Stimulated activated CD8-positive, alpha-beta memory T cell treated with anti-CD3 and anti-CD28 coated beads, Interleukin-2, amount 100 ng/mL, for 1 hour (primary cell): ENCODE measurements around the gene LMOD2.

Experiments used
- DNase-seq, 2 donors: peaks; one replicate each; pipeline ENCODE4 v3.0.0-alpha.2; 2020; ENCODE audit warnings: low read depth in 2 of 2

LMOD2 gene

DNA sequence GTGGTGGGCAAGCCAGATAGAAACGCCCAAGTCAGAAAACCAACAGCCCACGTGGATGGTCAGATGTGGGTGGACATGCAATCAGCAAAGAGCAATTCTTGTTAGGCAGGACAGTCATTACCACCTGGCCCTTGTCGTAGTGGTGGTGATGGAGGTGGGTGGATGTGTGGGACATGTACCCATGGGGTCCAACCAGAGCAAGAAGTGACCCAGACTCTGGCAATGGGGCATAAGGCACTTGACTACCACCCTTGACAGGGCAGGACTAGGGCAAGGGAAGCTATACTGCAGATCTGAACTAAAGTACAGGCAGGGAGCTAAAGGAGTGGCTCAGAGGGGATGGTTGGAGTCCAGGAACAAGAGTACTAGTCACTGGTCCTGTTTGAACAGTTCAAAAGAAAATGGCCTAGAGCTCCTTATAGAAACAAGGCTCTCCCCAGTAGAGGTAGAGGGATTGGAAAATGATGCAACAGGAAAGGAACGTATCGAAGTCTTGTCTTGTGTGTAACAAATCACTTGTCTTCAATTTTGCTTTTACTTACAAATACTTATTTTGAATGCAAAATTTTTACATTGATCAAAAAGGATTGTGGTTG is 17.6 kb downstream of the LMOD2 start:
- DNase-seq, result no peak

DNA sequence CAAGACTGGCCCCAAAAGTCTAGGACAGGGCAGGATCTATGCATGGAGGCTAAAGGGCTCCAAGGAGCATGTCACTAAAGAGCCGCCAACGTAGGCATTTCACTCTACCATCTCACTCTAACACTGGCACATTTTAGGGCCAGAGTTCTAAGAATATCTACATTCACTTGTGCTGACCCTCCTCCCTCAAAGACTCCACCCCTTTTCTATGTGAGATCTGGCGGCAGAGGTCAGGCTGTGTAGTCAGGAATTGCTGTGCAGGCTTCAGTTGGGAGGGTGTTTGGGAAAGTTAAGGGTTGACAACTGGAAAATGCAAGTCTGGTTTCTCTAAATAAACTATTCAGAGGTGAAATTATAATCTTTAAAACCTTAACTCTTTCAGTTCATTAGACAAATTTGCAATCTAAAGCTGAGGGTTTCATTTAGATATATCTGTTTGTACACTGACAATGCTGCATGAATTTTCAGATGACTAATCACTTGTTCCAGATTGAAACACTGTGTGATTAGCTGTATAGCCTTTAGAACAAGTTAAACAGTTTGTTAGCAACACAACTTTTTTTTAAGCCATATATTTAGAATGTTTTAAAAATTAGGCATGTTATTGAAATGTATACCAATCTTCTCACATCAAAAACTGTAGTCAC is 18.2 kb downstream of the LMOD2 start:
- no peak for DNase-seq

DNA sequence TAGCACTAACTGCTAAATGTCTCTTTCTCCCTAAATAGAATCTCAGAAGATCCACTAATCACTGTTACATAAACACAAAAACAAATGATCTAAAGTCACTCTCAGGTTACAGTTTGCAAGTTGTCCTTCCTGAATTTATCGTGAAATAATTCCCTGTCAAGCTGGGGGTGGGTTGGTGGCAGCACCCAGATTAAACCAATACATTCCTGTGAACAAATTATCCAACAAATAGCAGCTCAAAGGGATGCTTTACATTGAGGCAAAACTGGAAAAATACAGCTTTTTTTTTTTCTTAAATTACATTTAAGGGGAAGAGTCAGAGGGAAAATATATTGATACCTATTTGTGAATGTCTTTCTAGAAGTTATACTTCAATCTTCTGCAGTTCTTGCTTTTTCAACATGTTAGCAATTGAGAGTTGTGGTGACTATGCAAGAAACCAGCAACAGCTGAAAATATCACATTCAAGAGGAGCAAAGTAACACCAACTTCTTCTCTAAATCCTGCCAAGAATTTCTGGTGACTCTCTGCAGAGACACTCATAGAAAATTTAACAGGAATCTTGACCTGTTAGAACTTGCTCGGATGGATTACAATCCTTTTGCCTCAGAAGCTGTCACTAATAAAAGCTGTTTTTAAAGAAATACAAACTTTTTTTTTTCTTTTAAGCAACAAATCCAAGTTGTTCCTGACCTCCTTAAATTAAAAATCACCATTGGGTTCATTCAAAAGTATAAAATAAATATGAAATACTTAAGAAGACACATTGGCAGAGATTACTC is 18.9 kb downstream of the LMOD2 start:
- no peak for DNase-seq

DNA sequence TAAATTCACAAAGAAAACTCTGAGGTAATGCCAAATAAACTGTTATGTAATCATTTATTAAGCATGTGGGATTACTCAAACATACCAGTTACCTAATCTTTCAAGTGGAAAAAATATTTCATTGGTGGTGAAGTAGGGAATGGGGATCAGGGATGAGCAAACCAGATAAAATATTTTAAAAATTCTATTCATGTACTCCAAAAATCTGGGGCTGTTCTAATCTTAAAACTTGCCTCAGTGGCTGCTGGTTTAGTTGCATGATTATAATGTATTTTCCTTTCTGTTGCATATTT is 19.5 kb downstream of the LMOD2 start:
- no peak for DNase-seq

DNA sequence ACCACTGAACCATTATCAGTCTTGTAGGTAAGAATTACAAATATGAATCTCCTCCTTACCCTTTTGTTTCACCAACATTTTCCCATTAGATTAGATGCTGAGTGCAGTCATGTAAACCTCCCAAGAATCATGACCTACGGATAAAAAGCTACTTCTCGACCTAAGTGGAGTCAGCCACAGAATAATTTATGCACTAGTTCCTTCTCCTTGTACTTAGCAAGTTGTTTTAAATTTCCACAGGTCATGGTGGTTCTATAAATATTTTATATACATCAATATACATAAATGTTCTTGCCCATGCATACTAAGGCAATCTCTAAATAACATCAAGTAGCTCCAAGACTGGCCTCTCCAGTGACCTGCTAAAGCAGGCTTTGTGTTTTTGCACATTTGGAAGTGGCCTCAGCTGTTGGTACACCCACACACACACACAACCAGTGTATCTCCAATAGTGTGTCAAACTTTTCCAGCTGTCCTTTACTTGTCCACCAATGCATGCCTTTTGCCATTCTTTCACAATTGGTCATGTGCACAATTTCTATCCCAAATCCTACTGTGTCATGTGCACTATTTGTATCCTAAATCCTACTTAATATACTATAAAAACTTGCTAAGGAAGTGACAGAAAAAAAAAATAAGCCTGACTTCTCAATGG is 21.5 kb downstream of the LMOD2 start:
- DNase-seq, result no peak

DNA sequence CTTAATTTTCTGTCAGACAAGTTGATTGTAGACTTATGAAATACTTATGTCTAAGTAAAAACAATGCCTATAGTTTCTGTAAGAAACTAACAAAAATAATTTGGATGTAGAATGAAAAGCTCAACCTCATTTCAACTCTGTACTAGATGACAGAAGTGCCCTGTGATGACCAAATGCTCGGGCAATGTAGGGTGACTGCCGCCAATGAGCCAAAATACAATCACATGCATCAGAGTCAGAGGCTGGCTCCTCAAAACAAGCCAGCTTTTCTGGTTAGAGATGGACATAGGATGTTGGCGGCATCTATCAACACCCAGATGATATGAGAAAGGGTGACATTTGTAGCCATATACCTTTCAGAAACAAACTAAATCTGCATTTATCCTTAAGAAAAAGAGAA is 23.9 kb downstream of the LMOD2 start:
- DNase-seq, result no peak

DNA sequence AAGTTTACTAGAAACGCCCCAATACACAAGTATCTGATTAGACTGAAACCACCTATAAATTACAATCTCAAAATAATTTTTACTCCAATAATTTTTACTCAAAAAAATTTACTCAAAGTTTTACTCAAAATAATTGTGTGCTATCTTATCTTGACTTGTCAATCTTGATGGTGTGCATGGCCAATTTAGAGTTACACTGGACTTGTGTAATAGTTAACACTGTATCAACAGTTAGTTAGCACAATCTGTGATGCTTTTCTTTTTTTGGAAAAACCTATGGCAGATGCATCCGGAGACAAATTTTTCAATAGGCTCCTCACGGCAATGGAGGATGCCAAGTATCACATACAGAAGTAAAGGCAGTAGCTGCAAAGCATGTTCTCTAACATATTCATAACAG is 24.9 kb downstream of the LMOD2 start:
- DNase-seq, result no peak

DNA sequence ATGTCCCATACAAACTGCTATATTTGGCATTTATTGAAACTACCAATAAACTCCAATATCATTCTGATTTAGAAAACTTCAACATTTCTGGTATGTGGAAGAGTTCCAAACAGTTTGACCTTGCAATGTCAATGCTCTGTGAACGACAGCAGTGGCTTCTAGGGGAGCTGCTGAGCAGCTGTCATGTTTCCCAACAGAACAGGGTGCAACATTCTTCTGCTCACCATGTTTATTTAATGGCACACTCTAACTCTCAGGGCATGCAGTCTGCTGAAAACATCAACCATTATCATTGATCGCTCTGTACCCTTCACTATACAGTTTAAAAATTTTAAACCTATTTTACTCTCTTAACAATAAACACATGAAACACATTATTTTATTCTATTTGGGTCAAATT is 25.9 kb downstream of the LMOD2 start:
- no peak for DNase-seq

DNA sequence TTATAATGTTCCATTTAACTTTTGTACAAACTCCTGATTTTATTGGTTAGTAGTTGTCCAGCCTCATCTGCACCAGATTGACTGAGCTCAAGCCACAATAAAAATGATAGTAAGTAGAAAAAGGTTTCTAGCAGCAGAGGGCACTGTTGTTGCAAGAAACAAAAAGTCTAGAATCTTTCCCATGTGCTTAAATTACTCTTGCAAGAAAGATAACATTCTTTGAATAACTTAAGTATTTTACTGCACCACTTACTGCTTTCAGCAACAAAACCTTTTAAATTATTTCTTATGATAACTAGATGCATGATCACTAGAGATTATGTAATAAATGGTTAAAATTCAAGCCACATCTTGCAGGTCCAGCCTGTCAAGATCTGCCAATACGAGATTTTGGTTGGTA is 27.0 kb downstream of the LMOD2 start:
- DNase-seq, result no peak

DNA sequence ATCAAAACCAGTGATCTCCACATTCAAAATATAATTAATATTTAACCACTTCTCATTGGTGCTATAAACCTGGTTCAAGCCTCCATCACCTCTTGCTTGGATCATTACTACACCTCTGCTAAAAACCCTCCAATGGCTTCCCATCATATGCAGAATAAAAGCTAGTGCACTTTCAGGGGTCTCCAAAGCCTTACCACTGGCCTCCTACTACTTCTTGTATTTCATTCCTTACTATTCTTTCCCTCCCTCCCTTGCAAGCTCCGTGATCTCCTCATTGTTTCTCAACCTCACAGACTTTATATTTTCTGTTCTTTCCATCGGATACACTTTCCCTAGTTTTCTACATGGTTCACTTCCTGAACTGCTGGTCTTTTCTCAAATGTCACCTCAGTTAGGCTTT is 31.5 kb downstream of the LMOD2 start:
- no peak for DNase-seq

DNA sequence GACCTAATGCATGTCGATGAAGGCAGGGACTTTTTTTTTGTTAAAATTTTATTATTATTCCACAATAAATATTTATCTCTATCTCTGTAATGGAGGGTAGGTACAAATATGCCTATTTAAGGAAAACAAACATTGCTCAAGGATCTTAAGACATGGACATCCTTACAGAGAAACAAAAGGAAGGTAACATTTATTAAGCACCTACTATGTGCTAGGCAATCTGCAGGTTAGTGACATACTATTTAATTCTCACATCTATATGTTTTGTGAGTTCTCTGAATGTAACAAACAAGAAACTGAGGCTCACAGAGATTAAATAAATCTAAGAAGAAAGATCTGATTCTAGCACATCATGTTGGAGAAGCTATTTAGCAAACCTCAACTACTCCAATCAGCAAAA is 32.1 kb downstream of the LMOD2 start:
- no peak for DNase-seq

DNA sequence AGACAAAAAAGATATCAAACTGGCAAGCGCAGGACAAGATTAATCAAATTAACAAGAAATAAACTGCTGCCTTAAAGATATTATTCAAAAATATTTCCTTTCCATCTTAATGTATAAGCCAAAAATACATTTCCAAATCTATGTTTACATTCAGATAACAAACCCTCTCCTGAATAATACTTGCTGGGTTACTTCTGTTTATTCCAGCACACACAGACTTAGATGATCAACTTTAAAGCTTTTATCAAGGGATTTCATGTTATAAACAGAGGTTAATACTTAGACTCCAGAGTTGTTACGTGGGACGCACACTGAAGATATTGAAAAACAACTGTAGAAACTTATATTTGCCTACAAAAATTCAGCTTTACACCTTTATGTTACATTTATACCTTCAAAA is 33.6 kb downstream of the LMOD2 start:
- no peak for DNase-seq

DNA sequence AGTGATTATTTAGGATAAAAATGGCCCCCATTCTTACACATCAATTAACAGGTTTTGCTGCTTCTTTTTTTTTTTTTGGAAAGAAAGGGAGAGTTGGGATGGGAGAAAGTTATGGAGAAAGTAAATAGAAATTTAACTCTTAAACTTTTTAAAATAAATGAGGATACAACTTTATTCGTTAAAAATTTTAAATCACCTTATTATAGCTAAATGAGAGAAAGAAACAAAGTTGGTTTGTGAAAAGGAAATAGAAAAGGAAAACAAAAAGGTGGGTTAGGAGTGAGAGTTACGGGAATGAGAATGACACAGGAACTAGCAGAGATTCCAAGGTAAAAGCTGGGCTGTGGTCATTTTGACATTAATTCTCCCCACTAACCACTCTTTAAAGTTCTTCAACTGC is 34.9 kb downstream of the LMOD2 start:
- no peak for DNase-seq

DNA sequence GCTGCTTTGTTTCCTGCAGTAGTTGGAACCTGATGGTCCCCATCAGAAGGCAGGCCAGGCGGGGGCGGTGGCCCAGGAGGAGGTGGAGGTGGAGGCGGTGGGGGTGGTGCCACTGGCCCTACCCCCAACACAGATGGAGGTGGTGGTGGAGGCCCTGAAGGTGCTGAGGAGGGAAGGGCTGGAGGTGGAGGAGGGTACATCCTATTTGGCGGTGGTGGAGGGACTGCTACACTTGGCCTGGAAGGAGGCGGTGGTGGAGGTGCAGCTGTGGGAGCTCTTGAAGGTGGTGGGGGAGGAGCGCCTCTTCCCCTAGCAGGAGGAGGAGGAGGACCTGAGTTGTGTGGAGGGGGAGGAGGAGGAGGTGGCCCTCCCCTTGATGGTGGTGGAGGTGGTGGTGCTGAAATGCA is 36.8 kb downstream of the LMOD2 start:
- DNase-seq, result no peak

DNA sequence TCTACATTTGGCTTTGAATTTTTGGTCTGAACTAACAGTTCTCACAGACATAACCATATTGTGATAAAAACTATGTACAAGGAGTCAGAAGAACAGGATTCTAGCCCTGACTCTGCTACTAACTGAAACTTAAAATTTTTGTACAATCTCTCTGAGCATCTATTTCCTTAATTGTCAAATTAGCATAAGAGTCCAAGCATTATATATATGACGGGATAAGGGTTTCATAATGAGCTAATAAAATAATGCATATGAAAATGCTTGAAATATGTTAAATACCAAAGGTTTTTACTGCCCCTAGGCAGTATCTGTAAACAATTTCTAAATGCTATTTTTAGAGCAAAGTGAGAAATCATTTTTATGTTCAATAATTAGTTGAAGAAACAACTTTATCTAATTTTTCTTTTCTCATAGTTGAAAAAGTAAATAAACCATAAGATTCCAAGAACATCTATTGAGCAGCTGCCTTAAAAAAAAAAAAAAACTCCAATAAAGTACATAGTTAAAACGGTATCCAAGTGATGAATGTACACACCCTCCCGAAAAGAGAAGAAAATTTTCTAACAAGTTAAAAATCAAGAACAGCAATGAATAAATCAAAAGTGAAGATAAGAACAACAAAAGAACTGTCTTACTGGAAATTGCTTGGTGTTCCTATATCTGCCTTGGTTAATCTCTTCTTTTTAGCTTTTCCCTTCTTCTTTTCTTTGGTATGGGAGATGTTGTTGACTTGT is 40.4 kb downstream of the LMOD2 start:
- DNase-seq, result no peak

DNA sequence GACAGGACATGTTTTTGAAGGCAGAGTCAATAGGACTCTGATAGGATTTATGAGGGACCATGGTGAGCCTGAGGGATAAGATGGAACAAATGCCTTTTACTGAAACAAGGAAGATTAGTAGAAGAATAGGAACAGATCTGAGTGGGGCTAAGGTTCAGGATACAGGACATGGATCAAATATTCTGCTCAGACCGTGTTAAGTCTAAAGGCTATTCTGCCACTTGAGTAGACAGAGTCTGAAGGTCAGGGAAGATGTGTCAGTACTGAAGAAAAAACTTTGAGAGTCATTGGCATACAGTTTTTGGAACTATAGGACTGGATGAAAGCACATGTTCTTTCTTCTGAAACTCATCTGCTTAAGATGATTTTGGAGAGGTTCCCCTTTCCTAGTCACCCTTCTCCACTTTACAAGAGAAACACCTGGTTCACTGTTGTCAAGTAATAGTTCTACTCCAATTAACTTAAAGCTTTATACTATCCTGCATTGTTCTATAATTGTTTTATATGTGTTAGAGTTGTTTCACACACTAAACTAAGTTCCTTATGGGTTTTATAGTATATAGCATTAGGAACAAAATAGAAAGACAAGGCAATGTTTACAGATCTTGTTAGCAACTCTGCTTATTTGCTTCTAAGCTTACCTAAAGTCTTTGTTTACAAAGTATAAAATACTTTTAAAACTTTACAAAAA is 49.7 kb downstream of the LMOD2 start:
- no peak for DNase-seq

DNA sequence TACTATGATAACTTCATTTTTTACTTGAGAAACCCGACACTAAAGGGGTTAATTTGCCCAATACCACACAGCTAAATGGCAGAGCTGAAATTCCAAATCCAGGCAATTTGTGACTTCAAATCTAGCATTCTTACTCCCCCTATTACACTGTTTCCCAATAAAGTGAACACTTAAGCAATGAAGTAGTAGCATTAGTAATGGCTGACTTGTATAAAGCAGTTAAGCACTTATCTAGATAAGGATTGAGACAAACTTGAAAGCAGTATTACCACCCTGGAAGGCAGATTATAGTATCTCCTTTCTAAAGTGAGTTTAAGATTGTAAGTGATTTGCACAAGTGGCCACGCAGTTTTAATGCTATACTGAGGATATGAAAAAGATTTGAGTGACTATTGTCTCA is 53.9 kb downstream of the LMOD2 start:
- DNase-seq, result no peak

DNA sequence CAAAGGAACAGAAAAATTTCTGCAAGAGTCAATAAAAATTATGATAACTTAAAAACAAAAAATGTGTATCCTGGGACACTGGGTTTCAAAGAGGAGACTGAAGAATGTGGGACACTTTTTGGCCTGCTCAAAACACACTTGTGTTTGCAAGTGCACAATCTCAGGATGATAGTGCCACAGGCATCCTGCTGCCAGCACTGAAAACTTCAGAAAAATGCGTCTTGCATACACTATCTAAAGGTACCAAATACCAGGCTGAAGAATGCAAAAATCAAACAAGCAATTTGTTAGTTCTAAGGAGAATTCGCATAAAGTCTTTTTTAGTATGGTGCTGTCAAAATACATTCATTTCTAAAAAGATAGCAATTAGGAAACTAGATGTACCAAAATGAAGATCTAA is 55.0 kb downstream of the LMOD2 start:
- no peak for DNase-seq

DNA sequence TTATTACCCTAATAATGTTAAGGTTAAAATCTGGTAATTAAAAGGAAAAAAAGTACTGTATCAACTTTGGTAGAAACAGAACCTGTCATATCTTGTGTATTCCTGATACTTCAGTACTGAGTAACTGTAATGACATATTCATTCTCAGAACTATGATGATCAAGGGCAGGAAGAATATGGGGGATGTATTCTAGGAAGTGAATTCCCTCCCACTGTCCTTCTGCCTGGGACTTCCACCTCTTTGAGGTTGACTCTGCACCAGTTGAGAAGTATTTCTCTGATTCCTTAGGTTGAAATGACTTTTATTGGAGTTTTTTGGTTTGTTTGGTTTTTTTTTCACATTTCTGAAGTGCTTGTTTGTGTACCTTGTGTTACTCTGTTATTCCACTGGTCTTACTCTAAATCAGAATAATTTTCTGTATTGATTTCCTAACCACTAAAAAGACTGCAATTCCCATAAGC is 56.2 kb downstream of the LMOD2 start:
- no peak for DNase-seq

DNA sequence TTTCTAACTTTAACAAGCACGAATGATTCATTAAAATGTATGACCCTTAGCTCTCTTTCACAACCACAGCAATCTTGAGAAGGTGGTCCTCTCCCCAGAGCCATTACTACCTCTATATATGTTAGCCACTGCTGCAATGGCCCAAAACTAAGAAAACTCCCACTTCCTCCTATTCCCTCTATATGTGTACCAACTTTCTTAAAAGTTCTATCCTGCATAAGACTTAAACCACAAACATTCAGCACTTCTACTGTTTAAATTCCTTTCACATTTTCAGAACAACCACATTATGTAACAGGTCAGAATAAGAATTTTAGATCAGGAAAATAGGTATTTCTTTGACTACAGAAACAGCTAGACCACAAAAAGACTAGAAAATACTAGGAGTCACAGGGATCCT is 57.0 kb downstream of the LMOD2 start:
- DNase-seq, result no peak
